HG03060 (cell line): ENCODE measurements around the gene ZNF544.
"Not testable (repeated sequence)": the region's sequence is repeated elsewhere in the genome, so short reads cannot be mapped to it uniquely, and the experiment has no call there.

Experiments
- ATAC-seq: cut with Tn5 transposase; IDR thresholded peaks from one replicate; pipeline ENCODE4 v1.9.1; 2021; ENCODE audit warnings: low read depth, moderate number of reproducible peaks; ENCODE audit not compliant: unreplicated experiment

ZNF544 gene

DNA sequence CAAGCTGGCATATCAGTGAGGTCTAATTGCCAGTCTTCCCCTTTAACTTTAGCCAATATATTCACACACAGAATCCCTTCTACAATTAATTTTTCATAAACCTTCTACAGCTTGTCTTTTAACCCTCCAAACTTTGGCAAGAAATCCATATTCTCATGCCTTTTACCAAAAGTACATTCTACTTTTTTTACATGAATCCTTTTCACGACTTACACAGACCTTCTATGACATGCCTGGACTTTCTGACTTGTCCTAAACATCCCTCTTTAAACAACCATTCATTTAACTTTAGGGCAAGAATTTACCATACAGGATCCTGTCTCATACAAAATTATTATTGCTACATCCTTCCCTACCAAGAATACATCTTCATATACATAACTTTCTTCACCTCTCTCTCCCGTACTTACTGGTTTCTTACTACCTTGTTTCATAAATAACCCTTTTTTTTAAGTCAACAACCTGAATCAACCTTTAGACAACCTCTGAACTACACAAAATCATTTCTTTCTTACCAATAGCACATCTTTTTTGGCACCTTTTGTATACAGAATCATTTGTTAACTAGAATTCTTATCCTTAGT lies 23.5 kb downstream of the ZNF544 start:
- ATAC-seq: no peak

DNA sequence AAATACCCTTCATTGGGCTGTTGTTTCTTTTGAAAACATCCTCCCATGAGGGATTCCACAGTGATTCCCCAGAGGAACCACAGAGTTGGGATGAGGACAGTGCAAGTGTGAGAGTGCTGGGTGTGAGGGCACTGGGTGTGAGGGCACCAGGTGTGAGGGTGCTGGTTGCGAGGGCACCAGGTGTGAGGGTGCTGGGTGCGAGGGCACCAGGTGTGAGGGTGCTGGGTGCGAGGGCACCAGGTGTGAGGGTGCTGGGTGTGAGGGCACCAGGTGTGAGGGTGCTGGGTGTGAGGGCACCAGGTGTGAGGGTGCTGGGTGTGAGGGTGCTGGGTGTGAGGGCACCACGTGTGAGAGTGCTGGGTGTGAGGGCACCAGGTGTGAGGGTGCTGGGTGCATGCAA lies 29.5 kb downstream of the ZNF544 start:
- ATAC-seq: not testable (repeated sequence)

DNA sequence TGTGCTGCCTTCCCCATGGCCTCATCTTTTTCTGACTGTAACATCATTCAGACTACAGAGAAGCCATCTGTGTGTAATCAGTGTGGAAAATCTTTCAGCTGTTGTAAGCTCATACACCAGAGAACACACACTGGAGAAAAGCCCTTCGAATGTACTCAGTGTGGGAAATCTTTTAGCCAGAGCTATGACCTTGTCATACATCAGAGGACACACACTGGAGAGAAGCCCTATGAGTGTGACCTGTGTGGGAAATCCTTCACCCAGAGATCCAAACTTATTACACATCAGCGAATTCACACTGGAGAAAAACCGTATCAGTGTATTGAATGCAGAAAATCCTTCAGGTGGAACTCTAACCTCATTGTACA lies 32.9 kb downstream of the ZNF544 start:
- ATAC-seq: no peak

DNA sequence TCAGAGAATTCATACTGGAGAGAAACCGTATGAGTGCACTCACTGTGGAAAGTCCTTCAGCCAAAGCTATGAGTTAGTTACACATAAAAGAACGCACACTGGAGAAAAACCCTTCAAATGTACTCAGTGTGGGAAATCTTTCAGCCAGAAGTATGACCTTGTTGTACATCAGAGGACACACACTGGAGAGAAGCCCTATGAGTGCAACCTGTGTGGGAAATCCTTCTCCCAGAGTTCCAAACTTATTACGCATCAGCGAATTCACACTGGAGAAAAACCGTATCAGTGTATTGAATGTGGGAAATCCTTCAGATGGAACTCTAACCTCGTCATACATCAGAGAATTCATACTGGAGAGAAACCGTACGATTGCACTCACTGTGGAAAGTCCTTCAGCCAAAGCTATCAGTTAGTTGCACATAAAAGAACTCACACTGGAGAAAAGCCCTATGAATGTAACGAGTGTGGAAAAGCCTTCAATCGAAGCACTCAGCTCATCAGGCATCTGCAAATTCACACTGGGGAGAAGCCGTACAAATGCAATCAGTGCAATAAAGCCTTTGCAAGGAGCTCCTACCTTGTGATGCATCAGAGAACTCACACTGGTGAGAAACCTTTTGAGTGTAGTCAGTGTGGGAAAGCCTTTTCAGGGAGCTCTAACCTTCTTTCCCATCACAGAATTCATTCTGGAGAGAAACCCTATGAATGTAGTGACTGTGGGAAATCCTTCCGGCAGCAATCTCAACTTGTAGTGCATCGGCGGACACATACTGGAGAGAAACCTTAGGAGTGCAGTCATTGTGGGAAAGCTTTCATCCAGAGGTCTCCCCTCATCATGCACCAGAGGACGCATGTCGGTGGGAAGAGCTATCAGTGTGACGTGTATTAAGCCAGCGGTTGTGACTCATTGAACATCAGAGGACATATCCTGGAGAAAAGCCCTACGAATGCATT lies 33.5 kb downstream of the ZNF544 start:
- ATAC-seq: no peak

DNA sequence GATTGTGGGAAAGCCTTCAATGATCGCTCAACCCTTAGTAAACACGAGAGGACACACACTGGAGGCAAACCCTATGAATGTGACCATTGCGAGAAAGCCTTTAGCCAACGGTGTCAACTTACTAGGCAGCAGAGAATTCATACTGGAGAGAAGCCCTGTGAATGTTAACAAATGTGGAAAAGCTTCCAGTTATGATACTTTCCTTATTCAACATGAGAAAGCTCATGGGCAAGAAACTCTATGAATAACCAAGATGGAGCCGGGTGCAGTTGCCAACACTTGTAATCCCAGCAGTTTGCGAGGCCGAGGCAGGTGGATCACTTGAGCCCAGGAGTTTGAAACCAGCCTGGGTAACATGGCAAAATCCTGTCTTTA lies 34.2 kb downstream of the ZNF544 start:
- no peak for ATAC-seq

DNA sequence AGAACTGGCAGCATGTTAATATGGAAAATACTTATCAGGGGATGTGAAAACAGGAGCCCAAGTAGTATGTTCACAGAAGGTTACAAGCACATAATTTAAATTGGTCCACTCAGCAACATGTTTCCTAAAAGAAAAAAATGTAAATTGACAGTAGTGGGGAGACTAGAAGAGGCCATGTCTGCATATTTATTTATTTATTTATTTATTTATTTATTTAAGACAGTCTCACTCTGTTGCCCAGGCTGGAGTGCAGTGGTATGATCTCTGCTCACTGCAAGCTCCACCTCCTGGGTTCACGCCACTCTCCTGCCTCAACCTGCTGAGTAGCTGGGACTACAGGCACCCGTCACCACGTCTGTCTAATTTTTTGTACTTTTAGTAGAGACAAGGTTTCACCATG lies 36.4 kb downstream of the ZNF544 start:
- ATAC-seq: no peak

DNA sequence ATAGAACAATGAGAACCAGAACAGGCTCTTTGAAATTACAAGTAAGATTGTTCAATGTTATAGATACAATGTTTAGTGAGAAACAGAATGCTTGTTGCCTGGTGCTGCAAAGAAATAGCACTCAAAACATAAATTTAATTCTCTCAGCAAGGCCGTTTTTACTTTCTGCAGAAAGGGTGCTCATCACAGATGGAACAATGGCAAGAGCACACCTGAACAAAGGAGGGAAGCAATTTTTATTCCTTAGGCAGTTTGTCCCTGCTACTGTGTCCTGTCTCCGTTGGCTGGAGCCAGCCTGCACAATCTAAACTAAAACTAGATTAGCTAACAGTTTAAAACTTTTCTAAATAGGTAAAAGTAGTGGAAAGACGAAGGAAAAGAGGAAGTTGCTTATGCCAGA lies 39.6 kb downstream of the ZNF544 start:
- no peak for ATAC-seq

DNA sequence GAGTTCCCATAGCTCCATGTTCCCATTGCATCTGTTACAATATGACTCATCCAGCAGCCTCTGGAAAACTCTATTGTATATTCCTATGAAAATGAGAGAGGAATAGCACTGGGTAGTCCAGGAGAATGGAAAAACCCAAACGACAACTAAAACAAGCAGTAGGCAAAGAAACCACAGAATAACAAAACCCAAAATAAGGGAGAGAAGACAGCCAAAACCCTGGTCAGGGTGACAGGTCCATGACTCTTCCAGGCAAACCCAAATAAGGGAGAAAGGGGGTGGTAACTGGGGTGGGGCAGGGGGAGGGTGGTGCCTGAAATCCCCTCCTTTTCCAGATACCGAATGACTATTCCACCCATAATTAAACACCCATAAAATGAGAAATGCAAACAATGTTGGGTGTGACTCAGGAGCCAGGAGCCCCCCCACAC lies 46.1 kb downstream of the ZNF544 start:
- no peak for ATAC-seq

DNA sequence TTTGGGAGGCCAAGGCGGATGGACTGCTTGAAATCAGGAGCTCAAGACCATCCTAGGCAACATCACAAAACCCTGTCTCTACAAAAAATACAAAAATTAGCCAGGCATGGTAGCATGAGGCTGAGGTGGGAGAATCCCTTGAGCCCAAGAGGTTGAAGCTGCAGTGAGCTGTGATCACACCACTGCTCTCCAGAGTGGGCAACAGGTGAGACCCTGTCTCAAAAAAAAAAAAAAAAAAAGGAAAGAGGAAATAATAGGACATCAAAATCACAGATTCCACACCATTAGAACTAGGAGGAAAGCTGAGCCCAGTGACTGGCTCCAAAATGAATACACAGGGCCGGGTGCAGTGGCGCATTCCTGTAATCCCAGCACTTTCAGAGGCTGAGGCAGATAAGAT lies 46.9 kb downstream of the ZNF544 start:
- no peak for ATAC-seq

DNA sequence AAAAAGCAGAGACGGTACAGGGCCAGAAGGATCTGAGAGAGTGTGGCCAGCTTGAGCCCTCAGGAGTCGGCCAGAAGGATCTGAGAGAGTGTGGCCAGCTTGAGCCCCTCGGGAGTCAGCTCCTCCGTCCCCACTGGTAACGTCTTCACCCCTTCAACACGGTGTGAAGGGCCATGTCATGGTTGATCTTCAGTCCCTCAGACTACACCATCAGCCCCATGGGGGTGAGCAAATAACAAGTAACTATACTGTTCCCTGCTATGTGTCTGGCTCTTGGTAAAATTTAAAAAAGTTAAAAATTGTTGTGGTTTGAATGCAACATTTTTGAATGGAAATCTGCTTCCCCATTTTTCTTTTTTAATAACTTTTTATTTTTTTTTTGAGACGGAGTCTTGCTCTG lies 48.5 kb downstream of the ZNF544 start:
- no peak for ATAC-seq

DNA sequence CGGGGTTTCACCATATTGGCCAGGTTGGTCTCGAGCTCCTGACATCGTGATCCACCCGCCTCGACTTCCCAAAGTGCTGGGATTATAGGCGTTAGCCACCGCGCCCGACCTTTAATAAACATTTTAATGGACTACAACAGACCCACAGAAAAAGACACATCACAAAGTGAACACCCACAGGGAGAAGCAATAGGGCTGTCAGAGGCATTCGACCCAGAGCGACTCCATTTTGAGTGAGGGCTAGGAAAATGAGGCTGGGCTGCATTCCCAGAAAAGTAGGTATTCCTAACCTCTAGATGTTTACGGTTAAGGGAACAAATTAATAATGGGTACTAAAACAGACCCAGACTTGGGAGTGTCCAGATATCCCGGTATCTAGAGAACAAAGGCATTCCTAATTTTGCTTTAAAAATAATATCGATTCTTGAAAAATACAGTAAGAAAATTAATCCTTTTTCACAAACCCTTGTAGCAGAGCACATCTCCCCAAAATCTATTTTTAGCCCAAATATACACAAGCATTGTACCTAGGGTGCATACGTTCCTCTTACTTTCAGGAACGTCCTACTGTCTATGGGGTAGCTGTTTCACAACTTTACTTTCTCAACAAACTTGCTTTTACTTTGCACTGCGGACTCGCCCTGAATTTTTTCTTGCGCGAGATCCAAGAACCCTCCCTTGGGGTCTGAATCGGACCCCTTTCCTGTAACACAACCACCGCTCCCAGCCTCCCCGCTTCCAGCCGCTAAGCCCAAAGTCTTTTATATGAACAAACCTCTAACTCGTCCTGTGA lies 49.2 kb downstream of the ZNF544 start:
- ATAC-seq: peak; percentile 8

DNA sequence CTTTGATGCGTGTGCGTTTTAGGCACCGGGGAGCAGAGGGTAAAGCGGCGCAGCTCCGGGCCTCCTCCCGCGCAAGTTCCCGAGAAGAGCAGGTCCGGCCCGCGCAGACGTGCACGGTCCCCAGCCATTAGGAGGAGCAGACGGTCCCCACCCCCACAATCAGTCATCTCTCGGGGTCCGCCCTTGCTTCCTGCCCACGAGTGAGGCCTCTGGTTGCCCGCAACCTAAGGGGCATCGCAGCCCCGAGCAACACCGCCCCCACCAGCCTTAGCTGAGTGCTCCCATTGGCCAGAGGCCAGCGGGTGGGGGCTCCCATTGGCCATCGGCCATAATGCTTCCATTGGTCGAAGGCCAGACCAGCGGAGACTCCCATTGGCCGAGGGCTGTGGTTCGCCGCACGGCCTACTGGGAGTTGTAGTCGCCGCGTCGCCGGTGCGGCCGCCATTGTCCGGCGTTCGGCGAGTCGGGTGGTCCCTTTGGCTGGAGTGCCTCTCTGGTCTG lies 49.9 kb downstream of the ZNF544 start, which contains the start of gene ZNF8:
TSS of gene ZNF8 (plus strand) at position 415 of the 501 bp plus-strand sequence. CDS start 127 bp downstream, outside the sequence.
- ATAC-seq: peak; percentile 92

DNA sequence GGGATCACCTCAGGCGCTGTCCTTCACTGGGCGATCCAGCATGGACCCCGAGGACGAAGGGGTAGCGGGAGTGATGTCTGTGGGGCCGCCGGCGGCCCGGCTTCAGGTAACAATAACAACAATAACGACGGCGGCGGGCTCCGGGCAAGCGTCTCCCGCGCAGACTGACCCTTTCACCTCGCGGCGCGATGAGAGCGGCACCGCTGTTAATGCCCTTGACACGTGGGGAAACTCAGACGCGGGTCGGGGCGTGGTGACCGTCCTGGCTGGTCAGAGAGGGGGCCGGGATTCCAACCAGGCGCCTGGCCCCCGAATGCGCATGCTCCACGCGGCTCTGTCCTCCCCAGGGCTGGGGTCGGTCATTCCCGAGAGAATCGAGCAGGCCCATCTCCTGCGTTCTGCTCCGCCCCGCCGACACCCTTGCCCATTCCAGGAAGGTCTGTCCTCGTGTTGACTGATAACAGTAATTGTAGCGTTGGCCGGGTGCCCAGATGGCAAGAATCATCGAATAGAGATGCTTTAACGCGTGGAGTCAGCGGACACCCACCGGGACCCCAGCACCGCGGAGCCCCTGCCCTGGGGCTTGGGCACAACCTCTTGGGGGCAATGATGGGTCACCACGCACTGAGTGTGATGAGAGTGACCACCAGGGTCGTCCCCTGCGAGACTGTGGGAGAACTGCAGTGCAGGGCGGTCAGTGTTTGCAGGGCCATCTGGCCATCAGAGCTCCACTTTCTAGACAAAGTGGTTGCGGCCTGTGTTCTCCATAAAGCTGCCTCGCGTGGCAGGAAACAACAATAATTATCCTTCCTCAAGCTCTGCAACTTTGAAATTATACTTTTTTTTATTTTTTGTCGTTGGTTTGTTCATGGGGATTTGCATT lies 50.6 kb downstream of the ZNF544 start:
- ATAC-seq: no peak

DNA sequence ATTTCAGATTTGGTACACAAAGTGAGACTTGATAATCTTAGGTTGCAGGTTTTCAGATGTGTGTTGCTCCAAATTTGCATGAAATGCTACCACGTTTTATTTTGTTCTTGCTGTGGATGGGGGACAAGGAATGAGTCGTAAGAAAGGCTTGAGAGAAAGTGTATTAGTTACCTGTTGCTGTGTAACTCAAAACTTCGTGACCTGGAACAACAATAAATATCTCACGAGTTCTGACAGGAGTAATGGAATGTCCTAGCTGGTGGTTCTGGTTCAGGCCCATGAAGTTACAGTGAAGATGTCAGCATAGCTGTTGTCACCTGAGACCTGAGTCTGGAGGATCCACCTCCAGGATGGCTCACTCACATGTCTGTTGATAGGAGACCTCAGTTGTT lies 51.2 kb downstream of the ZNF544 start:
- ATAC-seq: no peak

DNA sequence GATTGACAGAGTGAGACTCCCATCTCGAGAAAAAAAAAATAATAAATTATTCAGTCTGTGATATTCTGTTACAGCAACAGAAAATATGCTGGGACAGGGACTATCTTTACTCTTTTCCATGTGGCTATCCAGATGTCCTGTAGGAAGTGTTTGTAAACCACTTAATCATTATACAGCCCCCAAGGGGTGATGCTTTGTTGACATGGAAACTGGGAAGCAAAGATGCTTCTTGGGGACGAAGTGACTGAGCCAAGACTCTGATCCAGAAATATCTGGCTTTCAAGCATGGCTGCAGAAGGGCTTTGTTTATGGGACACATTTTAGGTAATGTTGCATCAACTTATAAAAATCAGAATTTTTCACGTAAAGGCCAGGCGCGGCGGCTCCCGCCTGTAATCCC lies 55.5 kb downstream of the ZNF544 start:
- no peak for ATAC-seq

DNA sequence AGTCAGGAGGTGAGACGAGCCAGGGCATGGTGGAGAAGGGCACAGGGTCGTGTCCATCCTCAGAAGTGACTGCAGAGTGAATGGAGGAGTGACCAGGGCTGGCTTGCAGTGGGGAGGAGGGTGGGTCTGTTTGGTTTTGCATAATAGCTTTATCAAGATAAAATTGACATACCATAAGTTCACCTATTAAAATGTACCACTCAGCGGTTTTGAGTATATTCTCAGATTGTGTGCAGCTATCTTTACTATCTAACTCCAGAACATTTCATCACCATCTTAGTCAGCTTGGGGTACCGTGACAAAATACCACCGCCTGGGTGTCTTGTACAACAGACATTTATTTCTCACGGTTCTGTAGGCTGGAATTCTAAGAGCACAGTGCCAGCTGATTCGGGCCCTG lies 63.2 kb downstream of the ZNF544 start:
- ATAC-seq: no peak

DNA sequence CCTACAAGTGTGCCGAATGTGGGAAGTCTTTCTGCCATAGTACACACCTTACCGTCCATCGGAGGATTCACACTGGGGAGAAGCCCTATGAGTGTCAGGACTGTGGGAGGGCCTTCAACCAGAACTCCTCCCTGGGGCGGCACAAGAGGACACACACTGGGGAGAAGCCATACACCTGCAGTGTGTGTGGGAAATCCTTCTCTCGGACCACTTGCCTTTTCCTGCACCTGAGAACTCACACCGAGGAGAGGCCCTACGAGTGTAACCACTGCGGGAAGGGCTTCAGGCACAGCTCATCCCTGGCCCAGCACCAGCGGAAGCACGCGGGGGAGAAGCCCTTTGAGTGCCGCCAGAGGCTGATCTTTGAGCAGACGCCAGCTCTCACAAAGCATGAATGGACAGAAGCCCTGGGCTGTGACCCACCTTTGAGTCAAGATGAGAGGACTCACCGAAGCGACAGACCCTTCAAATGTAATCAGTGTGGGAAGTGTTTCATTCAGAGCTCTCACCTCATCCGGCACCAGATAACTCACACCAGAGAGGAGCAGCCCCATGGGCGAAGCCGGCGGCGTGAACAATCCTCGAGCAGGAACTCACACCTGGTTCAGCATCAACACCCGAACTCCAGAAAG lies 66.1 kb downstream of the ZNF544 start:
- no peak for ATAC-seq

DNA sequence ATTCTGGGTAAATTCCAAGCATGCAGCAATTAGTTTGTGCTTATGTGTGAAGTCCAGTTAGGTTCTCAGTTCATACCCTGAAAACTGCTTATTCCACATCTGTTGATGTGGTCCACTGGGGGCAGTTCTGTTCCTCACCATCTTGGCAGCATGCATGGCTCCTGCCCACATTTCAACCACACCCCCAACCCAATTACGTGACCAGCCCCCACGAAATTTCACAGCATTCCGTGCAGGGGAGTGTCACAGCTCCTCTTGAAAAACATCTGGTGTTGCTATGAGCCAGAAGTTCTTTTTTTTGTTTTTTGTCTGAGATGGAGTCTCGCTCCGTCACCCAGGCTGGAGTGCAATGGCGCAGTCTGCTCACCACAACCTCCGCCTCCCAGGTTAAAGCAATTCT lies 67.4 kb downstream of the ZNF544 start:
- ATAC-seq: no peak

DNA sequence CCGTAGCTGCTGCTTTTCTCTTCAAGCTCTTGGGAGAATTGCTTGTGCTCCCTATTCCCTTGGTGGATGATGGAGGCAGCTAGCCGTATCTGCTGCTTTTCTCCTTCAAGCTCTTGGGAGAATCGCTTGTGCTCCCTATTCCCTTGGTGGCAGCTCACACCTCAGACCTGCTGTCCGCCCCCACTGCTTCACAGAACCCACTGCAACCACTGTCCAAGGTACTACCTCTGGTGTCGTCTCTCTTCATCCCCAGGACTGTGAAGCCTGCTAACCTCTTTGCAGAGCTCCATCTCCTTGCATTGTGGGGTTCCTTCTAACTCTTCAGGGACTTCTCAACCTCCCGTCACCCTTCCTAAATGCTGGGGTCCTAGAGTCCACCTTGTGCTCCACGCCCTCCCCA lies 71.9 kb downstream of the ZNF544 start:
- no peak for ATAC-seq

DNA sequence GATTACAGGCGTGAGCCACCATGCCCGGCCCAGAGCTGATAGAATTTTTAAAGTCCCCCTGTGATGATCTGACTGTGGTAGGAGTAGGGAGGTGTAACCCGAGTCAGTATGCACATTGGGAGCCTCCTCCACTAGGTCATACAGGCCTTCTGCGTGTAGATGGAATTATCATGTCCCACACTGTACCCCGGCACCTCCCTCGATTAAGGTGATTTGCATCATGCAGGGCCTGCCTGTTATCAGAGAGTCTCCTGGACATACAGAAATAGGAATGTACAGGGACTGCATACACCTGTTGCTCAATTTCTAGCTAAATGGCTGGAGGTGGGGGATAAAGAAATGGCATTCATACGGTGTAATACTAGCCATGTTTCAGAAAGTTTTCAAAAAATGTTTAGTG lies 75.5 kb downstream of the ZNF544 start:
- ATAC-seq: no peak
